ENCODE results near the gene CLNK.

DNA sequence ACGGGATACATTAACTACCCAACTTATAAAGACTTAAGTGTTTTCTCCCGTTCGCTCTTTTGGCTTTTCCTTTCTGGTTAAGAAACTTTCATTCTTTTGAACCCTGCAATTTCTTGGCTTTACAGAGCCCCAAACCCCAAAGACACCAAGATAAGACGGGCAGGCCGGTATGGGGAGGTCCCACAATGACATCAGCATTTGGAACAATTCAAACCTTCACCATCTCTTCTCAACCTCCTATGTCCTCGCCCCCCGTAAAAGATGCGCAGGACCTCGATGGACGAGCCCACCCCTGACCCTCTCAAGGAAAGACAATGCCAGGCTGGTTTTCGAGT is 228.3 kb downstream of the CLNK start:
- TF ChIP-seq, protein P1, sequence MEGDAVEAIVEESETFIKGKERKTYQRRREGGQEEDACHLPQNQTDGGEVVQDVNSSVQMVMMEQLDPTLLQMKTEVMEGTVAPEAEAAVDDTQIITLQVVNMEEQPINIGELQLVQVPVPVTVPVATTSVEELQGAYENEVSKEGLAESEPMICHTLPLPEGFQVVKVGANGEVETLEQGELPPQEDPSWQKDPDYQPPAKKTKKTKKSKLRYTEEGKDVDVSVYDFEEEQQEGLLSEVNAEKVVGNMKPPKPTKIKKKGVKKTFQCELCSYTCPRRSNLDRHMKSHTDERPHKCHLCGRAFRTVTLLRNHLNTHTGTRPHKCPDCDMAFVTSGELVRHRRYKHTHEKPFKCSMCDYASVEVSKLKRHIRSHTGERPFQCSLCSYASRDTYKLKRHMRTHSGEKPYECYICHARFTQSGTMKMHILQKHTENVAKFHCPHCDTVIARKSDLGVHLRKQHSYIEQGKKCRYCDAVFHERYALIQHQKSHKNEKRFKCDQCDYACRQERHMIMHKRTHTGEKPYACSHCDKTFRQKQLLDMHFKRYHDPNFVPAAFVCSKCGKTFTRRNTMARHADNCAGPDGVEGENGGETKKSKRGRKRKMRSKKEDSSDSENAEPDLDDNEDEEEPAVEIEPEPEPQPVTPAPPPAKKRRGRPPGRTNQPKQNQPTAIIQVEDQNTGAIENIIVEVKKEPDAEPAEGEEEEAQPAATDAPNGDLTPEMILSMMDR (conservative IDR thresholded peaks at IDR 0.05; ENCODE audit: low read length) = no peak
- no peak for TF ChIP-seq EZH2phosphoT487 (IDR thresholded peaks at IDR 0.05; ENCODE audit: borderline replicate concordance, low read depth, low read length)

All from OCI-LY7 (cell line).